Measurements from ENCODE around the gene RASA3. TPM values are rescaled to one million over a fixed set of nuclear protein-coding genes. Genes with fewer than 3 reads are reported as not detected.
"Not testable (repeated sequence)": the region's sequence is repeated elsewhere in the genome, so short reads cannot be mapped to it uniquely, and the experiment has no call there.

RASA3 gene
- total RNA-seq, 1 experiment from 2014 or later, result 0.26 TPM

- no TSS peak for BruUV-seq (replicated peaks)
Observed at GRCh38 chr13:113989585-113990300, 142.7 kb downstream of the RASA3 start.

GRCh38 chr13:113988859-113989258 lies 143.6 kb downstream of the RASA3 start:
- CTCF ChIA-PET; H3K36me3 Mint-ChIP-seq (ENCODE audit: insufficient read depth, unreplicated experiment): not testable (repeated sequence)

More at GRCh38 chr13:113989585-113990300, 142.7 kb downstream of the RASA3 start:
- H3K27me3 Mint-ChIP-seq (ENCODE audit: unreplicated experiment), result no peaks in the 10 kb centered on the region
- peaks cover 4% of the 10 kb centered on the region for H3K36me3 Mint-ChIP-seq (ENCODE audit: insufficient read depth, unreplicated experiment)
- no peaks in the 10 kb centered on the region for H3K4me1 Mint-ChIP-seq (ENCODE audit: low read depth, unreplicated experiment)
- intact Hi-C loops (cut with micrococcal nuclease; ENCODE audit: unreplicated experiment), result no loop called here
- no peak for TF ChIP-seq CTCF (IDR thresholded peaks at IDR 0.05; ENCODE audit: unreplicated experiment)
- no peak overlapping the region for H3K27ac Mint-ChIP-seq (ENCODE audit: unreplicated experiment)
- no peak for DNase-seq
- CTCF ChIA-PET, result no interaction called here
- H3K4me3 Mint-ChIP-seq (ENCODE audit: low read depth, unreplicated experiment), result no peak overlapping the region
- H3K9me3 Mint-ChIP-seq (ENCODE audit: low read depth, unreplicated experiment), result peaks cover 4% of the 10 kb centered on the region

GRCh38 chr13:113982296-113982661 lies 150.1 kb downstream of the RASA3 start:
- Mint-ChIP-seq H3K4me3 (ENCODE audit: low read depth, unreplicated experiment) (no peak overlapping the region), H3K36me3 (ENCODE audit: insufficient read depth, unreplicated experiment) (no peaks in the 10 kb centered on the region), H3K27me3 (ENCODE audit: unreplicated experiment) (no peaks in the 10 kb centered on the region), H3K4me1 (ENCODE audit: low read depth, unreplicated experiment) (no peaks in the 10 kb centered on the region), H3K27ac (ENCODE audit: unreplicated experiment) (no peak overlapping the region), H3K9me3 (ENCODE audit: low read depth, unreplicated experiment) (no peaks in the 10 kb centered on the region)
- intact Hi-C loops (cut with micrococcal nuclease; ENCODE audit: unreplicated experiment), result no loop called here
- DNase-seq, result no peak
- CTCF ChIA-PET, result no interaction called here
- TF ChIP-seq CTCF (IDR thresholded peaks at IDR 0.05; ENCODE audit: unreplicated experiment), result no peak
- BruUV-seq (replicated peaks), result no TSS peak

More at GRCh38 chr13:113988859-113989258, 143.6 kb downstream of the RASA3 start:
- DNase-seq; BruUV-seq (replicated peaks); H3K4me1 Mint-ChIP-seq (ENCODE audit: low read depth, unreplicated experiment); intact Hi-C loops (cut with micrococcal nuclease; ENCODE audit: unreplicated experiment); H3K27ac Mint-ChIP-seq (ENCODE audit: unreplicated experiment); H3K27me3 Mint-ChIP-seq (ENCODE audit: unreplicated experiment); H3K9me3 Mint-ChIP-seq (ENCODE audit: low read depth, unreplicated experiment); H3K4me3 Mint-ChIP-seq (ENCODE audit: low read depth, unreplicated experiment): not testable (repeated sequence)

GRCh38 chr13:113981611-113982295 lies 150.7 kb downstream of the RASA3 start:
- H3K4me1 Mint-ChIP-seq (ENCODE audit: low read depth, unreplicated experiment), result no peaks in the 10 kb centered on the region
- H3K9me3 Mint-ChIP-seq (ENCODE audit: low read depth, unreplicated experiment), result no peaks in the 10 kb centered on the region
- BruUV-seq (replicated peaks), result no TSS peak
- no peaks in the 10 kb centered on the region for H3K36me3 Mint-ChIP-seq (ENCODE audit: insufficient read depth, unreplicated experiment)
- TF ChIP-seq CTCF (IDR thresholded peaks at IDR 0.05; ENCODE audit: unreplicated experiment), result no peak
- intact Hi-C loops (cut with micrococcal nuclease; ENCODE audit: unreplicated experiment), result no loop called here
- CTCF ChIA-PET, result no interaction called here
- H3K4me3 Mint-ChIP-seq (ENCODE audit: low read depth, unreplicated experiment), result no peak overlapping the region
- no peaks in the 10 kb centered on the region for H3K27me3 Mint-ChIP-seq (ENCODE audit: unreplicated experiment)
- DNase-seq, result no peak
- no peak overlapping the region for H3K27ac Mint-ChIP-seq (ENCODE audit: unreplicated experiment)

GRCh38 chr13:113981194-113981605 lies 151.2 kb downstream of the RASA3 start:
- TF ChIP-seq CTCF (IDR thresholded peaks at IDR 0.05; ENCODE audit: unreplicated experiment), result no peak
- no TSS peak for BruUV-seq (replicated peaks)
- H3K27ac Mint-ChIP-seq (ENCODE audit: unreplicated experiment), result no peak overlapping the region
- no peaks in the 10 kb centered on the region for H3K36me3 Mint-ChIP-seq (ENCODE audit: insufficient read depth, unreplicated experiment)
- no peaks in the 10 kb centered on the region for H3K9me3 Mint-ChIP-seq (ENCODE audit: low read depth, unreplicated experiment)
- intact Hi-C loops (cut with micrococcal nuclease; ENCODE audit: unreplicated experiment), result no loop called here
- H3K4me1 Mint-ChIP-seq (ENCODE audit: low read depth, unreplicated experiment), result no peaks in the 10 kb centered on the region
- no peaks in the 10 kb centered on the region for H3K27me3 Mint-ChIP-seq (ENCODE audit: unreplicated experiment)
- H3K4me3 Mint-ChIP-seq (ENCODE audit: low read depth, unreplicated experiment), result no peak overlapping the region
- peak; percentile 16 for DNase-seq
- CTCF ChIA-PET, result no interaction called here
